Measurements from ENCODE around the gene FIGN. TPM values are rescaled to one million over a fixed set of nuclear protein-coding genes. Genes with fewer than 3 reads are reported as not detected.

Gene FIGN
- polyA plus RNA-seq, 6 donors from 2014 or later, result not detected

GRCh38 chr2:163570391-163570790, 165.4 kb downstream of the FIGN start:
- no peaks in the 10 kb centered on the region for H3K36me3 Mint-ChIP-seq
- ATAC-seq (ENCODE audit: low read depth in 2 of 2) (no peak), DNase-seq (no peak)

GRCh38 chr2:163565192-163565591, 170.6 kb downstream of the FIGN start:
- Mint-ChIP-seq H3K27ac (no peak overlapping the region), H3K36me3 (no peaks in the 10 kb centered on the region), H3K9me3 (peaks cover 0 to 2% (median 0%) of the 10 kb centered on the region in 7 donors), H3K27me3 (no peaks in the 10 kb centered on the region), H3K4me1 (no peaks in the 10 kb centered on the region), H3K4me3 (no peak overlapping the region)
- ATAC-seq (ENCODE audit: low read depth in 2 of 2) (no peak), DNase-seq (no peak)

More at GRCh38 chr2:163570391-163570790, 165.4 kb downstream of the FIGN start:
- no peak overlapping the region for H3K27ac Mint-ChIP-seq
- H3K4me3 Mint-ChIP-seq, result no peak overlapping the region
- H3K27me3 Mint-ChIP-seq, result no peaks in the 10 kb centered on the region
- no peaks in the 10 kb centered on the region for H3K4me1 Mint-ChIP-seq
- peaks cover 0 to 3% (median 0%) of the 10 kb centered on the region in 7 donors for H3K9me3 Mint-ChIP-seq

- Mint-ChIP-seq H3K36me3 (no peaks in the 10 kb centered on the region), H3K27ac (no peak overlapping the region), H3K4me3 (no peak overlapping the region), H3K4me1 (no peaks in the 10 kb centered on the region), H3K27me3 (no peaks in the 10 kb centered on the region), H3K9me3 (peaks cover 0 to 2% (median 0%) of the 10 kb centered on the region in 7 donors)
- DNase-seq (no peak), ATAC-seq (ENCODE audit: low read depth in 2 of 2) (no peak)
Measured at GRCh38 chr2:163564236-163564635, 171.6 kb downstream of the FIGN start.

- Mint-ChIP-seq H3K9me3 (peaks cover 0 to 2% (median 0%) of the 10 kb centered on the region in 7 donors), H3K27ac (no peak overlapping the region), H3K4me3 (no peak overlapping the region), H3K4me1 (no peaks in the 10 kb centered on the region), H3K36me3 (no peaks in the 10 kb centered on the region), H3K27me3 (no peaks in the 10 kb centered on the region)
- ATAC-seq (ENCODE audit: low read depth in 2 of 2) (no peak), DNase-seq (no peak)
Measured at GRCh38 chr2:163563336-163563735, 172.5 kb downstream of the FIGN start.

GRCh38 chr2:163558251-163559021, 177.4 kb downstream of the FIGN start:
- no peaks in the 10 kb centered on the region for H3K36me3 Mint-ChIP-seq
- DNase-seq (no peak), ATAC-seq (ENCODE audit: low read depth in 2 of 2) (no peak)
- H3K9me3 Mint-ChIP-seq, result peaks cover 0 to 2% (median 0%) of the 10 kb centered on the region in 7 donors
- H3K27me3 Mint-ChIP-seq, result no peaks in the 10 kb centered on the region
- no peaks in the 10 kb centered on the region for H3K4me1 Mint-ChIP-seq
- H3K27ac Mint-ChIP-seq, result no peak overlapping the region
- no peak overlapping the region for H3K4me3 Mint-ChIP-seq

GRCh38 chr2:163556511-163556910, 179.3 kb downstream of the FIGN start:
- H3K9me3 Mint-ChIP-seq, result peaks cover 0 to 2% (median 0%) of the 10 kb centered on the region in 7 donors
- ATAC-seq (ENCODE audit: low read depth in 2 of 2) (no peak), DNase-seq (no peak)
- H3K4me1 Mint-ChIP-seq, result no peaks in the 10 kb centered on the region
- H3K27ac Mint-ChIP-seq, result no peak overlapping the region
- H3K4me3 Mint-ChIP-seq, result no peak overlapping the region
- H3K27me3 Mint-ChIP-seq, result no peaks in the 10 kb centered on the region
- no peaks in the 10 kb centered on the region for H3K36me3 Mint-ChIP-seq

GRCh38 chr2:163554864-163555263, 180.9 kb downstream of the FIGN start:
- no peaks in the 10 kb centered on the region for H3K9me3 Mint-ChIP-seq
- DNase-seq, result no peak
- H3K4me1 Mint-ChIP-seq, result no peaks in the 10 kb centered on the region
- no peak for ATAC-seq (ENCODE audit: low read depth in 2 of 2)
- no peaks in the 10 kb centered on the region for H3K27me3 Mint-ChIP-seq
- no peak overlapping the region for H3K27ac Mint-ChIP-seq
- no peak overlapping the region for H3K4me3 Mint-ChIP-seq
- H3K36me3 Mint-ChIP-seq, result no peaks in the 10 kb centered on the region

GRCh38 chr2:163553601-163554000, 182.2 kb downstream of the FIGN start:
- Mint-ChIP-seq H3K4me3 (no peak overlapping the region), H3K27ac (peak overlapping the region in 1 of 6 donors; percentile 30), H3K36me3 (no peaks in the 10 kb centered on the region), H3K4me1 (no peaks in the 10 kb centered on the region), H3K9me3 (no peaks in the 10 kb centered on the region), H3K27me3 (no peaks in the 10 kb centered on the region)
- DNase-seq (no peak), ATAC-seq (ENCODE audit: low read depth in 2 of 2) (no peak)

GRCh38 chr2:163552758-163553157, 183.1 kb downstream of the FIGN start:
- no peak for DNase-seq
- H3K4me1 Mint-ChIP-seq, result no peaks in the 10 kb centered on the region
- no peaks in the 10 kb centered on the region for H3K36me3 Mint-ChIP-seq
- no peaks in the 10 kb centered on the region for H3K9me3 Mint-ChIP-seq
- ATAC-seq (ENCODE audit: low read depth in 2 of 2), result no peak
- H3K4me3 Mint-ChIP-seq, result no peak overlapping the region
- H3K27ac Mint-ChIP-seq, result no peak overlapping the region
- H3K27me3 Mint-ChIP-seq, result no peaks in the 10 kb centered on the region

- H3K4me3 Mint-ChIP-seq, result no peak overlapping the region
- no peaks in the 10 kb centered on the region for H3K36me3 Mint-ChIP-seq
- H3K27me3 Mint-ChIP-seq, result no peaks in the 10 kb centered on the region
- H3K9me3 Mint-ChIP-seq, result peaks cover 0 to 5% (median 0%) of the 10 kb centered on the region in 7 donors
- no peak for ATAC-seq (ENCODE audit: low read depth in 2 of 2)
- no peak for DNase-seq
- H3K4me1 Mint-ChIP-seq, result no peaks in the 10 kb centered on the region
- no peak overlapping the region for H3K27ac Mint-ChIP-seq
Measured at GRCh38 chr2:163551616-163552373, 184.0 kb downstream of the FIGN start.

GRCh38 chr2:163548970-163549369, 186.8 kb downstream of the FIGN start:
- Mint-ChIP-seq H3K27me3 (no peaks in the 10 kb centered on the region), H3K36me3 (no peaks in the 10 kb centered on the region), H3K4me3 (no peak overlapping the region), H3K9me3 (peaks cover 0 to 5% (median 0%) of the 10 kb centered on the region in 7 donors), H3K4me1 (no peaks in the 10 kb centered on the region), H3K27ac (no peak overlapping the region)
- DNase-seq, result no peak
- no peak for ATAC-seq (ENCODE audit: low read depth in 2 of 2)

Data from naive B cell (primary cell).